SK-N-SH (cell line): ENCODE data around the gene USB1. TPM values are rescaled to one million over a fixed set of nuclear protein-coding genes. Genes with fewer than 3 reads are reported as not detected.
A peak's percentile ranks its signal among the peaks of the same experiment; 100 is the strongest.

ENCODE experiments used
- CTCF ChIA-PET: fragments of 300-600, 350-600 bp; formaldehyde crosslinking; extraction: SDS; loops from one replicate; lab custom pipeline; 2021; lab: Yijun Ruan, JAX
- POLR2A ChIA-PET: fragments of 350-600 bp; sonication (Branson Sonifier 250); formaldehyde crosslinking; extraction: SDS; loops from one replicate; lab custom pipeline; 2020; ENCODE audit warnings: antibody characterized with exemption, inconsistent platforms; lab: Yijun Ruan, JAX
- DNase-seq: peaks from one replicate; pipeline ENCODE4 v3.0.0; 2012
- H2AFZ ChIP-seq: fragments of 200-600 bp; sonication (generic); 2 replicates; pipeline ENCODE4 v1.8.1; 2016; ENCODE audit warnings: antibody characterized with exemption, mild to moderate bottlenecking, low read depth
- H3F3A ChIP-seq: fragments of 200-600 bp; sonication (generic); replicated peaks from 2 replicates; pipeline ENCODE3; 2016; ENCODE audit warnings: antibody characterized with exemption, mild to moderate bottlenecking; ENCODE audit not compliant: insufficient read depth
- H3K27ac ChIP-seq, 2 experiments: fragments of 200-500 bp in 1 of 2; fragments of 200-600 bp in 1 of 2; sonication (Bioruptor generic) in 1 of 2; sonication (generic), shearing (Covaris generic) in 1 of 2; 2 replicates each; pipeline versions ENCODE4 v1.5.1 to v1.6.1; 2014 to 2016; ENCODE audit warnings: low read depth in 2 of 2, inconsistent platforms in 1 of 2, low read length in 1 of 2, mild to moderate bottlenecking in 1 of 2, mixed read lengths in 1 of 2
- H3K27me3 ChIP-seq: fragments of 200-600 bp; sonication (generic), shearing (Covaris generic); 2 replicates; pipeline ENCODE4 v1.6.1; 2016; ENCODE audit warnings: mixed run types; ENCODE audit not compliant: insufficient read depth
- H3K36me3 ChIP-seq, 2 experiments: fragments of 200-500 bp in 1 of 2; fragments of 200-600 bp in 1 of 2; sonication (Bioruptor generic) in 1 of 2; sonication (generic) in 1 of 2; replicated peaks in 1 of 2; 2 replicates each; pipeline versions ENCODE3 to v1.5.1; 2014 to 2016; ENCODE audit warnings: low read length in 1 of 2, mild to moderate bottlenecking in 1 of 2; ENCODE audit not compliant: insufficient read depth in 2 of 2, control insufficient read depth in 1 of 2
- H3K4me1 ChIP-seq, 2 experiments: fragments of 200-500 bp in 1 of 2; fragments of 200-600 bp in 1 of 2; sonication (Bioruptor generic) in 1 of 2; sonication (generic), shearing (Covaris generic) in 1 of 2; 2 replicates each; pipeline versions ENCODE4 v1.5.1 to v1.6.1; 2014 to 2016; ENCODE audit warnings: low read depth in 1 of 2, low read length in 1 of 2, mixed run types in 1 of 2; ENCODE audit not compliant: insufficient read depth in 2 of 2, control insufficient read depth in 1 of 2
- H3K4me2 ChIP-seq: fragments of 200-600 bp; sonication (generic), shearing (Covaris generic); 2 replicates; pipeline ENCODE4 v1.6.1; 2017; ENCODE audit warnings: mixed run types
- H3K4me3 ChIP-seq, 2 experiments: fragments of 200-500 bp in 1 of 2; fragments of 200-600 bp in 1 of 2; sonication (Bioruptor generic) in 1 of 2; sonication (generic), shearing (Covaris generic) in 1 of 2; 2 replicates each; pipeline versions ENCODE4 v1.5.1 to v1.8.1; 2014 to 2016; ENCODE audit warnings: low read depth in 2 of 2, inconsistent platforms in 1 of 2, low read length in 1 of 2, mild to moderate bottlenecking in 1 of 2, mixed read lengths in 1 of 2, moderate library complexity in 1 of 2
- H3K79me2 ChIP-seq: fragments of 200-600 bp; sonication (generic); 2 replicates; pipeline ENCODE4 v1.8.1; 2017; ENCODE audit warnings: mild to moderate bottlenecking; ENCODE audit not compliant: insufficient read depth
- H3K9ac ChIP-seq: fragments of 200-600 bp; sonication (generic); 2 replicates; pipeline ENCODE4 v1.6.1; 2017; ENCODE audit warnings: mixed run types
- H3K9me2 ChIP-seq: fragments of 200-600 bp; sonication (generic); 2 replicates; pipeline ENCODE4 v1.6.1; 2017; ENCODE audit warnings: mixed run types
- H3K9me3 ChIP-seq: fragments of 200-600 bp; sonication (generic); 2 replicates; pipeline ENCODE4 v1.6.1; 2017; ENCODE audit warnings: mixed run types, mild to moderate bottlenecking, moderate library complexity
- H4K20me1 ChIP-seq: fragments of 200-600 bp; sonication (generic); 2 replicates; pipeline ENCODE4 v1.6.1; 2017; ENCODE audit warnings: mild to moderate bottlenecking, mixed run types; ENCODE audit not compliant: insufficient read depth
- CTCF ChIP-seq: fragments of 200-600 bp; sonication (generic); IDR thresholded peaks from 2 replicates; pipeline ENCODE4 v1.6.1; 2017; ENCODE audit warnings: antibody characterized with exemption, mild to moderate bottlenecking, moderate library complexity
- EP300 ChIP-seq, 2 experiments: IDR thresholded peaks; 2 replicates each; pipeline versions ENCODE4 v1.4.0 to v1.6.1; 2012; ENCODE audit warnings: borderline replicate concordance in 1 of 2, low read depth in 1 of 2, low read length in 1 of 2
- FOSL2 ChIP-seq: IDR thresholded peaks from 2 replicates; pipeline ENCODE4 v1.4.0; 2012; ENCODE audit warnings: low read depth, mild to moderate bottlenecking, moderate library complexity, borderline replicate concordance
- GABPA ChIP-seq: IDR thresholded peaks from 2 replicates; pipeline ENCODE4 v1.4.0; 2012; ENCODE audit warnings: low read depth, mild to moderate bottlenecking
- GATA2 ChIP-seq: sonication (generic); formaldehyde crosslinking; IDR thresholded peaks from 2 replicates; pipeline ENCODE4 v1.5.0; 2020; ENCODE audit warnings: mild to moderate bottlenecking, missing genetic modification reagents
- IRF3 ChIP-seq: fragments of 150-350 bp; IDR thresholded peaks from 2 replicates; pipeline ENCODE4 v1.6.1; 2016; ENCODE audit warnings: mild to moderate bottlenecking, low read depth, low read length
- MXI1 ChIP-seq: IDR thresholded peaks from 2 replicates; pipeline ENCODE4 v1.6.1; 2012; ENCODE audit warnings: mild to moderate bottlenecking, low read depth, low read length, improper control_type of control experiment
- PBX3 ChIP-seq: IDR thresholded peaks from 2 replicates; pipeline ENCODE4; 2012
- RAD21 ChIP-seq: IDR thresholded peaks from 2 replicates; pipeline ENCODE4 v1.6.1; 2012; ENCODE audit warnings: mild to moderate bottlenecking, low read length
- REST ChIP-seq: IDR thresholded peaks from 2 replicates; pipeline ENCODE4 v1.6.1; 2012; ENCODE audit warnings: mild to moderate bottlenecking, low read depth, low read length, moderate library complexity
- TAF1 ChIP-seq: IDR thresholded peaks from 2 replicates; pipeline ENCODE4 v1.6.1; 2012; ENCODE audit warnings: low read depth, mild to moderate bottlenecking, low read length, moderate library complexity, borderline replicate concordance
- TEAD4 ChIP-seq: IDR thresholded peaks from 2 replicates; pipeline ENCODE4 v1.4.0; 2012; ENCODE audit warnings: mild to moderate bottlenecking, borderline replicate concordance; ENCODE audit not compliant: insufficient read depth
- USF1 ChIP-seq: IDR thresholded peaks from 2 replicates; pipeline ENCODE4 v1.4.0; 2012; ENCODE audit warnings: low read depth, borderline replicate concordance
- WGBS: methylation state at CpG from one replicate; pipeline ENCODE4 v1.1.6; 2017; ENCODE audit warnings: low lambda C conversion rate; 5-methylcytosine and 5-hydroxymethylcytosine counted together
- polyA plus RNA-seq, 3 experiments: library from polyadenylated mRNA; depleted of rRNA; stranded (reverse); fragments of >200 nt; gene quantifications; 2 replicates each; pipeline ENCODE4 v1.2.3, GENCODE V29; 2012

Gene USB1
- polyA plus RNA-seq, 1 of the 3 experiments (the other 2 are of a cell fraction), result 94.1 TPM

GRCh38 chr16:58038219-58038641 is 37.0 kb downstream of the USB1 start:
- 87% methylated on average over 9 of the region's 20 CpGs for WGBS
- Histone ChIP-seq H3K9ac (no peak overlapping the region), H3K9me2 (no peaks in the 10 kb centered on the region), H3K36me3 (no peaks in the 10 kb centered on the region), H4K20me1 (no peaks in the 10 kb centered on the region), H3F3A (no peaks in the 10 kb centered on the region), H2AFZ (no peak overlapping the region), H3K27me3 (no peaks in the 10 kb centered on the region), H3K4me3 (no peak overlapping the region), H3K27ac (no peak overlapping the region), H3K9me3 (no peaks in the 10 kb centered on the region), H3K79me2 (no peaks in the 10 kb centered on the region), H3K4me2 (no peak overlapping the region), H3K4me1 (peaks cover 0 to 40% of the 10 kb centered on the region in 2 experiments; a peak in 1 of 4 replicates)
- CTCF ChIA-PET, result interaction anchor here (1.3 to 1.7 kb wide), 3 partner anchors 10 to 84 kb away, joined by 3 to 4 read pairs (median 3); no protein-coding TSS in a partner anchor
- peak; percentile 39 for DNase-seq
- TF ChIP-seq TAF1, result no peak
- no peak for TF ChIP-seq FOSL2
- POLR2A ChIA-PET, result no interaction called here

GRCh38 chr16:58039829-58040495 is 38.8 kb downstream of the USB1 start:
- peak; percentile 27 for DNase-seq
- no peak overlapping the region for H2AFZ ChIP-seq
- TF ChIP-seq REST, result no peak
- no peak for TF ChIP-seq CTCF
- TF ChIP-seq MXI1, result no peak
- no peak for TF ChIP-seq IRF3
- no peak for TF ChIP-seq GABPA
- no peak for TF ChIP-seq RAD21
- no peak for TF ChIP-seq FOSL2
- no peak for TF ChIP-seq GATA2 (CRISPR knock-in tag)
- TF ChIP-seq USF1, result no peak
- no peak for TF ChIP-seq EP300 (IDR thresholded peaks at IDR 0.05; ENCODE audit: borderline replicate concordance in 1 of 2, low read depth in 1 of 2, low read length in 1 of 2)
- TF ChIP-seq PBX3, result no peak
- no peak for TF ChIP-seq TEAD4
- TF ChIP-seq, all 33 proteins: peak for 0
- WGBS, result 94% methylated on average over 17 of the region's 26 CpGs
- POLR2A ChIA-PET, result no interaction called here
- Histone ChIP-seq H4K20me1 (no peaks in the 10 kb centered on the region), H3K27ac (no peak overlapping the region), H3K9me3 (no peaks in the 10 kb centered on the region), H3K4me3 (no peak overlapping the region), H3K27me3 (no peaks in the 10 kb centered on the region), H3K9me2 (no peaks in the 10 kb centered on the region), H3F3A (no peaks in the 10 kb centered on the region), H3K4me1 (peaks cover 0 to 22% of the 10 kb centered on the region in 2 experiments; a peak in 1 of 4 replicates), H3K4me2 (no peak overlapping the region), H3K36me3 (no peaks in the 10 kb centered on the region), H3K79me2 (no peaks in the 10 kb centered on the region), H3K9ac (no peak overlapping the region)
- CTCF ChIA-PET, result interaction anchor here (0.7 to 1.7 kb wide), 2 partner anchors 13 to 82 kb away, joined by 3 to 4 read pairs; no protein-coding TSS in a partner anchor
